Progenitor cell of endocrine pancreas (in vitro differentiated cells): ENCODE results near the gene CHAC1. TPM values are rescaled to one million over a fixed set of nuclear protein-coding genes. Genes with fewer than 3 reads are reported as not detected.
A peak's percentile ranks its signal among the peaks of the same experiment; 100 is the strongest.

Experiments used
- DNase-seq: peaks from one replicate; pipeline ENCODE4 v3.0.0; 2021; ENCODE audit warnings: low spot score; ENCODE audit not compliant: unreplicated experiment
- H3K27ac Mint-ChIP-seq: 2 replicates; pipeline ENCODE4 v1.8.0; 2021; ENCODE audit warnings: mild to moderate bottlenecking, moderate library complexity, mixed read lengths
- H3K27me3 Mint-ChIP-seq: 2 replicates; pipeline ENCODE4 v1.8.0; 2021; ENCODE audit warnings: mixed read lengths
- H3K36me3 Mint-ChIP-seq: 2 replicates; pipeline ENCODE4 v1.8.0; 2022; ENCODE audit warnings: mixed read lengths; ENCODE audit not compliant: insufficient read depth
- H3K4me1 Mint-ChIP-seq: 2 replicates; pipeline ENCODE4 v1.8.0; 2021; ENCODE audit warnings: low read depth, mixed read lengths
- H3K4me3 Mint-ChIP-seq: 2 replicates; pipeline ENCODE4 v1.8.0; 2021; ENCODE audit warnings: low read depth, mild to moderate bottlenecking, moderate library complexity, mixed read lengths
- H3K9me3 Mint-ChIP-seq: 2 replicates; pipeline ENCODE4 v1.8.0; 2021; ENCODE audit warnings: low read depth, mixed read lengths
- CTCF ChIP-seq: fragments of 200-600 bp; sonication (generic); IDR thresholded peaks from one replicate; pipeline ENCODE4 v1.5.0; 2021; ENCODE audit warnings: antibody characterized with exemption, mild to moderate bottlenecking; ENCODE audit not compliant: unreplicated experiment
- total RNA-seq: library from RNA; stranded (reverse); gene quantifications from 2 replicates; pipeline ENCODE4 v1.2.1, GENCODE V29; 2021

The CHAC1 gene
- total RNA-seq, 1 donor from 2014 or later: 14.4 TPM

GRCh38 chr15:40944510-40945296 lies 8.6 kb upstream of the CHAC1 start:
- H3K27me3 Mint-ChIP-seq: peaks cover 70% of the 10 kb centered on the region
- H3K9me3 Mint-ChIP-seq: no peaks in the 10 kb centered on the region
- DNase-seq: no peak
- no peak overlapping the region for H3K27ac Mint-ChIP-seq
- H3K4me1 Mint-ChIP-seq: peaks cover 14% of the 10 kb centered on the region
- no peak for TF ChIP-seq CTCF
- H3K36me3 Mint-ChIP-seq: no peaks in the 10 kb centered on the region
- H3K4me3 Mint-ChIP-seq: no peak overlapping the region

DNA sequence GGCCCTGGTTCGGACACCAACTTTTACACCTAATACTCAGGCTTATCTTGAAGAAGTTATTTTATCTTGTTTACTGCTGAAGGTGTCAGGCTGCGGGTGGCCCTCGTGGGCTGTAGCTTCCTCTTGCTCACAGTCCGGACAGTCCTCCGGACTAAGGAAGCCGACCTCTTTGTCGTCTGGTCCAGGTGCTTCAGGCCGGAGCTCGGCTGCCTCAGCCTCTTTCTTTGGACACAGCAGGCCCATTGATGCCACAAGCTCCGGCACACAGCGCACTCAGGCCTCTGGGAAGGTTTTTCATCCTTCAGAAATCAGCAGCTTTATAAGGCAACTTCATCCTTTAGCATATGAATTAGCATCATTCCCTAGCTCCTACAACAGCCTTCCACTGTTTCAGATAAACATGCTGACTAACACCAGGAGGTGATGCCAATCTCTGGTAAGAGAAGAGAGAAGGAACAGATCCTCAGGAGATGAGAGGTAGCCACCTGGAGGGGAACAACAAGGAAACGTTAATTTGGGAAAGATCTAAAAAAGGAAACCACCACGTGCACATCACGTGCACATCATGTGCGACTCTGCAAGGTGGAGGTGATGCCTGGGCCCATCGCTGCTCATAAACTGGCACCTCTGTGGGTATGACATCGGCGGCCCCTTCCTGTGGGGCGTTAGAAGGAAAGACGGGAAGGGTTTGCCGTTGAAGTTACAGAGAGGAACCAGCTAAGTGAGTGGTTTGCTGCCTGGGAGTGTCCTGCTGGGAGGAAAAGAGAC lies 4.4 kb upstream of the CHAC1 start:
- H3K4me3 Mint-ChIP-seq: no peak overlapping the region
- H3K27me3 Mint-ChIP-seq: peaks cover 71% of the 10 kb centered on the region
- DNase-seq: no peak
- H3K36me3 Mint-ChIP-seq: no peaks in the 10 kb centered on the region
- no peak overlapping the region for H3K27ac Mint-ChIP-seq
- H3K9me3 Mint-ChIP-seq: no peaks in the 10 kb centered on the region
- TF ChIP-seq CTCF: no peak
- peaks cover 11% of the 10 kb centered on the region for H3K4me1 Mint-ChIP-seq

GRCh38 chr15:40949756-40950207 lies 3.5 kb upstream of the CHAC1 start:
- H3K27me3 Mint-ChIP-seq: peaks cover 69% of the 10 kb centered on the region
- H3K36me3 Mint-ChIP-seq: no peaks in the 10 kb centered on the region
- peaks cover 17% of the 10 kb centered on the region for H3K4me1 Mint-ChIP-seq
- no peaks in the 10 kb centered on the region for H3K9me3 Mint-ChIP-seq
- no peak for TF ChIP-seq CTCF
- DNase-seq: no peak
- no peak overlapping the region for H3K27ac Mint-ChIP-seq
- H3K4me3 Mint-ChIP-seq: no peak overlapping the region

GRCh38 chr15:40951764-40952163 lies 1.5 kb upstream of the CHAC1 start:
- no peak for DNase-seq
- no peaks in the 10 kb centered on the region for H3K9me3 Mint-ChIP-seq
- H3K27me3 Mint-ChIP-seq: peaks cover 59% of the 10 kb centered on the region
- no peak for TF ChIP-seq CTCF
- peaks cover 17% of the 10 kb centered on the region for H3K4me1 Mint-ChIP-seq
- H3K27ac Mint-ChIP-seq: no peak overlapping the region
- peaks cover 5% of the 10 kb centered on the region for H3K36me3 Mint-ChIP-seq
- peak overlapping the region; percentile 76 for H3K4me3 Mint-ChIP-seq

GRCh38 chr15:40952301-40952900 lies 870 bp upstream of the CHAC1 start:
- TF ChIP-seq CTCF: no peak
- peaks cover 5% of the 10 kb centered on the region for H3K36me3 Mint-ChIP-seq
- H3K4me1 Mint-ChIP-seq: peaks cover 17% of the 10 kb centered on the region
- H3K27ac Mint-ChIP-seq: peak overlapping the region; percentile 95
- no peaks in the 10 kb centered on the region for H3K9me3 Mint-ChIP-seq
- no peak for DNase-seq
- peaks cover 57% of the 10 kb centered on the region for H3K27me3 Mint-ChIP-seq
- peak overlapping the region; percentile 76 for H3K4me3 Mint-ChIP-seq
